OCI-LY7 (cell line): ENCODE data around the gene CYP3A7.

Experiments
- EZH2phosphoT487 ChIP-seq: fragments of 200-600 bp; sonication (generic); IDR thresholded peaks from 2 replicates; pipeline ENCODE4 v1.6.1; 2018; ENCODE audit warnings: low read depth, borderline replicate concordance, mild to moderate bottlenecking, mixed run types, antibody characterized with exemption, low read length, moderate library complexity, mixed read lengths
- TF ChIP-seq, protein P1 (sequence below): fragments of 200-600 bp; sonication (generic); conservative IDR thresholded peaks from 2 replicates; pipeline ENCODE4 v1.5.1; 2014; ENCODE audit warnings: mild to moderate bottlenecking, antibody characterized with exemption, low read length, moderate library complexity, mixed read lengths

GRCh38 chr7:99693100-99693426, 41.9 kb downstream of the CYP3A7 start:
- TF ChIP-seq, protein P1, sequence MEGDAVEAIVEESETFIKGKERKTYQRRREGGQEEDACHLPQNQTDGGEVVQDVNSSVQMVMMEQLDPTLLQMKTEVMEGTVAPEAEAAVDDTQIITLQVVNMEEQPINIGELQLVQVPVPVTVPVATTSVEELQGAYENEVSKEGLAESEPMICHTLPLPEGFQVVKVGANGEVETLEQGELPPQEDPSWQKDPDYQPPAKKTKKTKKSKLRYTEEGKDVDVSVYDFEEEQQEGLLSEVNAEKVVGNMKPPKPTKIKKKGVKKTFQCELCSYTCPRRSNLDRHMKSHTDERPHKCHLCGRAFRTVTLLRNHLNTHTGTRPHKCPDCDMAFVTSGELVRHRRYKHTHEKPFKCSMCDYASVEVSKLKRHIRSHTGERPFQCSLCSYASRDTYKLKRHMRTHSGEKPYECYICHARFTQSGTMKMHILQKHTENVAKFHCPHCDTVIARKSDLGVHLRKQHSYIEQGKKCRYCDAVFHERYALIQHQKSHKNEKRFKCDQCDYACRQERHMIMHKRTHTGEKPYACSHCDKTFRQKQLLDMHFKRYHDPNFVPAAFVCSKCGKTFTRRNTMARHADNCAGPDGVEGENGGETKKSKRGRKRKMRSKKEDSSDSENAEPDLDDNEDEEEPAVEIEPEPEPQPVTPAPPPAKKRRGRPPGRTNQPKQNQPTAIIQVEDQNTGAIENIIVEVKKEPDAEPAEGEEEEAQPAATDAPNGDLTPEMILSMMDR = no peak
- no peak for TF ChIP-seq EZH2phosphoT487
